GM12878 (cell line): Measurements from ENCODE around the gene SWT1. TPM values are rescaled to one million over a fixed set of nuclear protein-coding genes. Genes with fewer than 3 reads are reported as not detected.

ENCODE experiments used
- CREB1 ChIP-seq: IDR thresholded peaks from 2 replicates; pipeline ENCODE4 v1.6.1; 2012; ENCODE audit warnings: low read depth, mild to moderate bottlenecking, inconsistent platforms
- CREM ChIP-seq: IDR thresholded peaks from 2 replicates; pipeline ENCODE4 v1.6.1; 2014; ENCODE audit warnings: antibody characterized with exemption, low read depth
- E4F1 ChIP-seq: fragments of 450-650 bp; IDR thresholded peaks from 2 replicates; pipeline ENCODE4 v1.6.1; 2018; ENCODE audit warnings: borderline replicate concordance, mild to moderate bottlenecking; ENCODE audit not compliant: partially characterized antibody
- EGR1 ChIP-seq, 2 experiments: IDR thresholded peaks; 1 replicate in 1 of 2; 2 replicates in 1 of 2; pipeline ENCODE4 v1.6.1; 2011 to 2012; ENCODE audit warnings: low read depth in 2 of 2, low read length in 2 of 2, borderline replicate concordance in 1 of 2, mild to moderate bottlenecking in 1 of 2, moderate library complexity in 1 of 2
- FOXM1 ChIP-seq: IDR thresholded peaks from 2 replicates; pipeline ENCODE4 v1.6.1; 2012; ENCODE audit warnings: low read depth, mild to moderate bottlenecking, inconsistent platforms, low read length, moderate library complexity
- HDAC2 ChIP-seq: fragments of 200-600 bp; sonication (generic); IDR thresholded peaks from 2 replicates; pipeline ENCODE4 v1.6.1; 2017
- HDAC6 ChIP-seq: fragments of 200-600 bp; sonication (generic); IDR thresholded peaks from one replicate; pipeline ENCODE4 v1.8.0; 2017; ENCODE audit warnings: antibody characterized with exemption; ENCODE audit not compliant: unreplicated experiment
- JUND ChIP-seq: IDR thresholded peaks from 2 replicates; pipeline ENCODE4 v1.6.1; 2012; ENCODE audit warnings: low read depth, mild to moderate bottlenecking, low read length, improper control_type of control experiment, moderate library complexity
- NFYB ChIP-seq: IDR thresholded peaks from 2 replicates; pipeline ENCODE4 v1.6.1; 2011; ENCODE audit warnings: low read depth, mild to moderate bottlenecking, low read length, improper control_type of control experiment, moderate library complexity; ENCODE audit not compliant: insufficient read depth
- PAX8 ChIP-seq: fragments of 450-650 bp; IDR thresholded peaks from 2 replicates; pipeline ENCODE4 v1.6.1; 2017; ENCODE audit warnings: mild to moderate bottlenecking, moderate library complexity
- POLR2A ChIP-seq: IDR thresholded peaks from 2 replicates; pipeline ENCODE4 v1.6.1; 2011; ENCODE audit warnings: low read depth, mild to moderate bottlenecking, low read length
- POU2F2 ChIP-seq: IDR thresholded peaks from 3 replicates; pipeline ENCODE4 v1.6.1; 2011; ENCODE audit warnings: low read depth, mild to moderate bottlenecking, low read length, borderline replicate concordance
- RELA ChIP-seq: fragments of 450-650 bp; IDR thresholded peaks from 2 replicates; pipeline ENCODE4 v1.8.0; 2014; ENCODE audit warnings: borderline replicate concordance; ENCODE audit not compliant: partially characterized antibody
- RFX5 ChIP-seq: IDR thresholded peaks from 2 replicates; pipeline ENCODE4 v1.6.1; 2011; ENCODE audit warnings: low read depth, low read length, improper control_type of control experiment
- SMAD5 ChIP-seq: IDR thresholded peaks from 2 replicates; pipeline ENCODE4 v1.6.1; 2016; ENCODE audit warnings: antibody characterized with exemption, low read depth
- ZBTB4 ChIP-seq: fragments of 450-650 bp; formaldehyde crosslinking; IDR thresholded peaks from 2 replicates; pipeline ENCODE4 v1.4.0; 2022; ENCODE audit warnings: mild to moderate bottlenecking, moderate library complexity
- polyA plus RNA-seq, 11 experiments: library from polyadenylated mRNA; depleted of rRNA in 4 of 11; unstranded in 6 of 11; stranded (reverse) in 5 of 11; fragments of >200 nt; fragmentation: Nextera tagmentation in 4 of 11; fragmentation: Illumina TruSeq in 1 of 11; extraction: Ambion mirVana in 4 of 11; extraction: Trizol in 1 of 11; gene quantifications; 1 replicate in 1 of 11; 2 replicates in 10 of 11; pipeline versions ENCODE4 v1.2.1 to v1.2.3, GENCODE V29; 2011 to 2016; ENCODE audit warnings: inconsistent platforms in 2 of 11, missing spikeins in 2 of 11, low read depth in 1 of 11
- total RNA-seq, 4 experiments: library from RNA; depleted of rRNA in 3 of 4; stranded (reverse); fragments of >200 nt in 3 of 4; fragmentation: Illumina TruSeq in 1 of 4; extraction: Trizol in 1 of 4; gene quantifications; 2 replicates each; pipeline versions ENCODE4 v1.2.1 to v1.2.3, GENCODE V29; 2013 to 2021
- TF ChIP-seq, protein P1 (sequence below): fragments of 450-650 bp; IDR thresholded peaks from 2 replicates; pipeline ENCODE4 v1.6.1; 2016; ENCODE audit warnings: mild to moderate bottlenecking, moderate library complexity, borderline replicate concordance

Gene SWT1
- total and polyA plus RNA-seq, 10 of the 15 experiments (the other 5 are each of a cell fraction or from before 2014, with no cell fraction given), result 1.0 to 4.2 (median 2.6) TPM

GRCh38 chr1:185338719-185339622 is 182.0 kb downstream of the SWT1 start (continued):
- no peak for TF ChIP-seq ZBTB4 (CRISPR knock-in tag)
- peak; percentile 45 for TF ChIP-seq FOXM1
- TF ChIP-seq, protein P1, sequence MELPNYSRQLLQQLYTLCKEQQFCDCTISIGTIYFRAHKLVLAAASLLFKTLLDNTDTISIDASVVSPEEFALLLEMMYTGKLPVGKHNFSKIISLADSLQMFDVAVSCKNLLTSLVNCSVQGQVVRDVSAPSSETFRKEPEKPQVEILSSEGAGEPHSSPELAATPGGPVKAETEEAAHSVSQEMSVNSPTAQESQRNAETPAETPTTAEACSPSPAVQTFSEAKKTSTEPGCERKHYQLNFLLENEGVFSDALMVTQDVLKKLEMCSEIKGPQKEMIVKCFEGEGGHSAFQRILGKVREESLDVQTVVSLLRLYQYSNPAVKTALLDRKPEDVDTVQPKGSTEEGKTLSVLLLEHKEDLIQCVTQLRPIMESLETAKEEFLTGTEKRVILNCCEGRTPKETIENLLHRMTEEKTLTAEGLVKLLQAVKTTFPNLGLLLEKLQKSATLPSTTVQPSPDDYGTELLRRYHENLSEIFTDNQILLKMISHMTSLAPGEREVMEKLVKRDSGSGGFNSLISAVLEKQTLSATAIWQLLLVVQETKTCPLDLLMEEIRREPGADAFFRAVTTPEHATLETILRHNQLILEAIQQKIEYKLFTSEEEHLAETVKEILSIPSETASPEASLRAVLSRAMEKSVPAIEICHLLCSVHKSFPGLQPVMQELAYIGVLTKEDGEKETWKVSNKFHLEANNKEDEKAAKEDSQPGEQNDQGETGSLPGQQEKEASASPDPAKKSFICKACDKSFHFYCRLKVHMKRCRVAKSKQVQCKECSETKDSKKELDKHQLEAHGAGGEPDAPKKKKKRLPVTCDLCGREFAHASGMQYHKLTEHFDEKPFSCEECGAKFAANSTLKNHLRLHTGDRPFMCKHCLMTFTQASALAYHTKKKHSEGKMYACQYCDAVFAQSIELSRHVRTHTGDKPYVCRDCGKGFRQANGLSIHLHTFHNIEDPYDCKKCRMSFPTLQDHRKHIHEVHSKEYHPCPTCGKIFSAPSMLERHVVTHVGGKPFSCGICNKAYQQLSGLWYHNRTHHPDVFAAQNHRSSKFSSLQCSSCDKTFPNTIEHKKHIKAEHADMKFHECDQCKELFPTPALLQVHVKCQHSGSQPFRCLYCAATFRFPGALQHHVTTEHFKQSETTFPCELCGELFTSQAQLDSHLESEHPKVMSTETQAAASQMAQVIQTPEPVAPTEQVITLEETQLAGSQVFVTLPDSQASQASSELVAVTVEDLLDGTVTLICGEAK, result peak; percentile 57; the same call in 1 of the 2 replicates
- no peak for TF ChIP-seq RFX5
- no peak for TF ChIP-seq JUND
- no peak for TF ChIP-seq E4F1
- no peak for TF ChIP-seq NFYB
- TF ChIP-seq PAX8, result no peak
- 0 out of 3 replicates have a peak, but pooled peaks of 1 of the 2 experiments have one; percentile 23 for TF ChIP-seq EGR1 (IDR thresholded peaks at IDR 0.05; ENCODE audit: borderline replicate concordance in 1 of 2, low read depth in 2 of 2, low read length in 2 of 2)
- TF ChIP-seq POLR2A, result no peak
- TF ChIP-seq HDAC6, result no peak
- peak; percentile 84 for TF ChIP-seq RELA
- TF ChIP-seq HDAC2, result no peak
- TF ChIP-seq CREM, result peak; percentile 76
- TF ChIP-seq SMAD5, result no peak
- peak; percentile 66; the same call in 1 of the 3 replicates for TF ChIP-seq POU2F2
- peak; percentile 65; the same call in 1 of the 2 replicates for TF ChIP-seq CREB1
